GM12878 (cell line): Measurements from ENCODE around the gene PAK6. TPM values are rescaled to one million over a fixed set of nuclear protein-coding genes. Genes with fewer than 3 reads are reported as not detected.

ENCODE experiments used
- EGR1 ChIP-seq, 2 experiments: IDR thresholded peaks; 1 replicate in 1 of 2; 2 replicates in 1 of 2; pipeline ENCODE4 v1.6.1; 2011 to 2012; ENCODE audit warnings: low read depth in 2 of 2, low read length in 2 of 2, borderline replicate concordance in 1 of 2, mild to moderate bottlenecking in 1 of 2, moderate library complexity in 1 of 2
- NRF1 ChIP-seq: conservative IDR thresholded peaks from 2 replicates; pipeline ENCODE4 v1.6.1; 2011; ENCODE audit warnings: mild to moderate bottlenecking, low read depth, low read length, improper control_type of control experiment
- POLR2A ChIP-seq: IDR thresholded peaks from 2 replicates; pipeline ENCODE4 v1.6.1; 2011; ENCODE audit warnings: low read depth, mild to moderate bottlenecking, low read length
- POLR2AphosphoS5 ChIP-seq: IDR thresholded peaks from 2 replicates; pipeline ENCODE4 v1.6.1; 2011; ENCODE audit warnings: mild to moderate bottlenecking, low read length, inconsistent platforms
- SMARCA5 ChIP-seq: fragments of 450-650 bp; IDR thresholded peaks from 2 replicates; pipeline ENCODE4 v1.6.1; 2017; ENCODE audit warnings: mild to moderate bottlenecking
- SREBF1 ChIP-seq: IDR thresholded peaks from 2 replicates; pipeline ENCODE4 v1.6.1; 2012; ENCODE audit warnings: mild to moderate bottlenecking, low read length
- polyA plus RNA-seq, 11 experiments: library from polyadenylated mRNA; depleted of rRNA in 4 of 11; unstranded in 6 of 11; stranded (reverse) in 5 of 11; fragments of >200 nt; fragmentation: Nextera tagmentation in 4 of 11; fragmentation: Illumina TruSeq in 1 of 11; extraction: Ambion mirVana in 4 of 11; extraction: Trizol in 1 of 11; gene quantifications; 1 replicate in 1 of 11; 2 replicates in 10 of 11; pipeline versions ENCODE4 v1.2.1 to v1.2.3, GENCODE V29; 2011 to 2016; ENCODE audit warnings: inconsistent platforms in 2 of 11, missing spikeins in 2 of 11, low read depth in 1 of 11
- total RNA-seq, 4 experiments: library from RNA; depleted of rRNA in 3 of 4; stranded (reverse); fragments of >200 nt in 3 of 4; fragmentation: Illumina TruSeq in 1 of 4; extraction: Trizol in 1 of 4; gene quantifications; 2 replicates each; pipeline versions ENCODE4 v1.2.1 to v1.2.3, GENCODE V29; 2013 to 2021
- TF ChIP-seq, protein P1 (sequence below), 3 experiments: IDR thresholded peaks in 2 of 3; conservative IDR thresholded peaks in 1 of 3; 2 replicates each; pipeline ENCODE4 v1.5.1; 2011; ENCODE audit warnings: low read depth in 3 of 3, low read length in 3 of 3, mild to moderate bottlenecking in 3 of 3, control low read depth in 2 of 3, moderate library complexity in 2 of 3, inconsistent platforms in 1 of 3, mixed read lengths in 1 of 3; ENCODE audit not compliant: control insufficient read depth in 2 of 3, insufficient read depth in 1 of 3; ENCODE audit errors: extremely low read depth in 1 of 3
- TF ChIP-seq, protein P2 (sequence below): fragments of 450-650 bp; IDR thresholded peaks from 2 replicates; pipeline ENCODE4 v1.6.1; 2014; ENCODE audit warnings: mild to moderate bottlenecking
- TF ChIP-seq, protein P3 (sequence below): fragments of 450-650 bp; IDR thresholded peaks from 2 replicates; pipeline ENCODE4 v1.6.1; 2017; ENCODE audit warnings: borderline replicate concordance

The PAK6 gene
- total and polyA plus RNA-seq, 10 of the 15 experiments (the other 5 are each of a cell fraction or from before 2014, with no cell fraction given) = 0.07 to 0.92 (median 0.31) TPM; not detected in 2

DNA sequence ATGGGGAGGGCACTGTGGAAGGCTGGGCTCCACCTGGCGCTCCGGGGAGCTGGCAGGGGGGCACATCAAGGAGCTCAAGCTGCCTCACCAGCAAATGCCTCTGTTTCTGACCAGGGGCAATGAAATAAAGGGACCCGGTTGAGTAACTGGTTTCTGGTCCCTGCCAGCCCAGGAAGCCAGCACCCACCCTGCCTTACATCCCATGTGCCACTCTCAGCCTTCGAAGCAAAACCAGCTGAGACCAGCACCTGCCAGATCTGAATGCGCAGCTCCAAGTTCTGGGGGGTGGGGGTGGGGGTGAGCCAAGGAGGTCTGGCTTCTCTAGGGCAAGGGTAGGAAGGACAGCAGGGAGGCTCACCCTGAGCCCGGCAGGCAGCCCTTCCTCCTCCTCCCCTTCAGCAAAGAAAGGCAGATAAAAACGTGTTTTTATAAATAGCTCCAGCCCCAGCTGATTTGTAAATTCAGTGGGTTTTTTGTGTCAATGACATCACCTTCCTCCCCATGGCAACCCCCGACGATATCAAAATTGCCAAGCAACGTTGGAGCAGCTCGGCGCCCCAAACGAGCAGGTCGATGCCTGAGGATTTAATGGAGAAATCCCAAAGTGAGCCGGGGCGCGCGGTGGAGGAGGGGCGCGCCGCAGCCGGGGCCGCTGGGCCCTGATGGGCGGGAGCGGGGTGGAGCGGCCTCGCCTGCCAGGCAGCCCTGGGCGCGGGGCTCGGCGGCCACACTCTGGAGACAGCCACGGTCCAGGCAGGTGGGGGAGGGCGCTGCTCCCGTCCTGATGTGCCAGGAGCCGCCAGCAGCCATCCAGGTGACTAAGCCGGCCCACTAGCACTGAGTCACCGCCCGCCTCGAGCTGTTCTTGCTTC lies at the start of gene PAK6 (continued):
- TF ChIP-seq, protein P1, sequence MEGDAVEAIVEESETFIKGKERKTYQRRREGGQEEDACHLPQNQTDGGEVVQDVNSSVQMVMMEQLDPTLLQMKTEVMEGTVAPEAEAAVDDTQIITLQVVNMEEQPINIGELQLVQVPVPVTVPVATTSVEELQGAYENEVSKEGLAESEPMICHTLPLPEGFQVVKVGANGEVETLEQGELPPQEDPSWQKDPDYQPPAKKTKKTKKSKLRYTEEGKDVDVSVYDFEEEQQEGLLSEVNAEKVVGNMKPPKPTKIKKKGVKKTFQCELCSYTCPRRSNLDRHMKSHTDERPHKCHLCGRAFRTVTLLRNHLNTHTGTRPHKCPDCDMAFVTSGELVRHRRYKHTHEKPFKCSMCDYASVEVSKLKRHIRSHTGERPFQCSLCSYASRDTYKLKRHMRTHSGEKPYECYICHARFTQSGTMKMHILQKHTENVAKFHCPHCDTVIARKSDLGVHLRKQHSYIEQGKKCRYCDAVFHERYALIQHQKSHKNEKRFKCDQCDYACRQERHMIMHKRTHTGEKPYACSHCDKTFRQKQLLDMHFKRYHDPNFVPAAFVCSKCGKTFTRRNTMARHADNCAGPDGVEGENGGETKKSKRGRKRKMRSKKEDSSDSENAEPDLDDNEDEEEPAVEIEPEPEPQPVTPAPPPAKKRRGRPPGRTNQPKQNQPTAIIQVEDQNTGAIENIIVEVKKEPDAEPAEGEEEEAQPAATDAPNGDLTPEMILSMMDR (IDR thresholded peaks at IDR 0.05 in 2 of 3, conservative IDR thresholded peaks at IDR 0.05 in 1 of 3; ENCODE audit: control insufficient read depth in 2 of 3, extremely low read depth in 1 of 3, insufficient read depth in 1 of 3, low read depth in 3 of 3, low read length in 3 of 3) = no peak
- TF ChIP-seq SREBF1 (no peak), POLR2A (no peak), NRF1 (no peak), POLR2AphosphoS5 (no peak), SMARCA5 (no peak), EGR1 (IDR thresholded peaks at IDR 0.05; ENCODE audit: borderline replicate concordance in 1 of 2, low read depth in 2 of 2, low read length in 2 of 2) (no peak)
- TF ChIP-seq, protein P2, sequence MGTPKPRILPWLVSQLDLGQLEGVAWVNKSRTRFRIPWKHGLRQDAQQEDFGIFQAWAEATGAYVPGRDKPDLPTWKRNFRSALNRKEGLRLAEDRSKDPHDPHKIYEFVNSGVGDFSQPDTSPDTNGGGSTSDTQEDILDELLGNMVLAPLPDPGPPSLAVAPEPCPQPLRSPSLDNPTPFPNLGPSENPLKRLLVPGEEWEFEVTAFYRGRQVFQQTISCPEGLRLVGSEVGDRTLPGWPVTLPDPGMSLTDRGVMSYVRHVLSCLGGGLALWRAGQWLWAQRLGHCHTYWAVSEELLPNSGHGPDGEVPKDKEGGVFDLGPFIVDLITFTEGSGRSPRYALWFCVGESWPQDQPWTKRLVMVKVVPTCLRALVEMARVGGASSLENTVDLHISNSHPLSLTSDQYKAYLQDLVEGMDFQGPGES = no peak
- TF ChIP-seq, protein P3, sequence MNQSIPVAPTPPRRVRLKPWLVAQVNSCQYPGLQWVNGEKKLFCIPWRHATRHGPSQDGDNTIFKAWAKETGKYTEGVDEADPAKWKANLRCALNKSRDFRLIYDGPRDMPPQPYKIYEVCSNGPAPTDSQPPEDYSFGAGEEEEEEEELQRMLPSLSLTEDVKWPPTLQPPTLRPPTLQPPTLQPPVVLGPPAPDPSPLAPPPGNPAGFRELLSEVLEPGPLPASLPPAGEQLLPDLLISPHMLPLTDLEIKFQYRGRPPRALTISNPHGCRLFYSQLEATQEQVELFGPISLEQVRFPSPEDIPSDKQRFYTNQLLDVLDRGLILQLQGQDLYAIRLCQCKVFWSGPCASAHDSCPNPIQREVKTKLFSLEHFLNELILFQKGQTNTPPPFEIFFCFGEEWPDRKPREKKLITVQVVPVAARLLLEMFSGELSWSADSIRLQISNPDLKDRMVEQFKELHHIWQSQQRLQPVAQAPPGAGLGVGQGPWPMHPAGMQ = no peak
